ENCODE data around the gene NLN.

GRCh38 chr5:65737842-65738241 is 15.8 kb downstream of the NLN start:
- no peak for TF ChIP-seq CTCF (IDR thresholded peaks at IDR 0.05)
- TF ChIP-seq POLR2A (IDR thresholded peaks at IDR 0.05) = no peak
